Retinal pigment epithelial cell (primary cell): ENCODE measurements around the gene TCF7L2.

Source experiments
- DNase-seq: peaks from one replicate; pipeline ENCODE4 v3.0.0-alpha.2; 2010; ENCODE audit warnings: low read depth
- H3K4me3 ChIP-seq: 2 replicates; pipeline ENCODE4 v1.5.1; 2011; ENCODE audit warnings: mild to moderate bottlenecking, low read length, control low read depth, moderate library complexity
- TF ChIP-seq, protein P1 (sequence below): conservative IDR thresholded peaks from 2 replicates; pipeline ENCODE4 v1.5.1; 2011; ENCODE audit warnings: low read depth, low read length, control low read depth, inconsistent platforms

Gene TCF7L2

DNA sequence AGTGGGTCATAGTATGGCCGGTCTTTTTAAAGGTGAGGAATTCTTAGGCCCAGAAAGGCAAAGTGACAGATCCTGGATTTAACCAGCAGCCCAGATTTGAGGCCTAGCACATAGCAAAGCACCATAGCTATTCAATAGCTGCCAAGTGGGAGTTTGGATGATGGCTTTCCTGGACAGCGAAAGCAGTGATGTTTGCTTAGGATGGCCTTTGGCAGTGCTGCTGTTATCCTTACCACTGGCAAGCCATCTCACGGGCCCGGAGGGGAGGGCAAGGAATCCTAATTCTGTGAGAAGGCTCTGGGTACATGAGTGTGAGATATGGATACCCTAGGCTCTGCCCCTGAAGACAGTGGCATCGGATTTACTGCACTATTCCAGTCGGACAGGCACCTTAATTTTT lies 50.4 kb downstream of the TCF7L2 start:
- no peak for DNase-seq
- TF ChIP-seq, protein P1, sequence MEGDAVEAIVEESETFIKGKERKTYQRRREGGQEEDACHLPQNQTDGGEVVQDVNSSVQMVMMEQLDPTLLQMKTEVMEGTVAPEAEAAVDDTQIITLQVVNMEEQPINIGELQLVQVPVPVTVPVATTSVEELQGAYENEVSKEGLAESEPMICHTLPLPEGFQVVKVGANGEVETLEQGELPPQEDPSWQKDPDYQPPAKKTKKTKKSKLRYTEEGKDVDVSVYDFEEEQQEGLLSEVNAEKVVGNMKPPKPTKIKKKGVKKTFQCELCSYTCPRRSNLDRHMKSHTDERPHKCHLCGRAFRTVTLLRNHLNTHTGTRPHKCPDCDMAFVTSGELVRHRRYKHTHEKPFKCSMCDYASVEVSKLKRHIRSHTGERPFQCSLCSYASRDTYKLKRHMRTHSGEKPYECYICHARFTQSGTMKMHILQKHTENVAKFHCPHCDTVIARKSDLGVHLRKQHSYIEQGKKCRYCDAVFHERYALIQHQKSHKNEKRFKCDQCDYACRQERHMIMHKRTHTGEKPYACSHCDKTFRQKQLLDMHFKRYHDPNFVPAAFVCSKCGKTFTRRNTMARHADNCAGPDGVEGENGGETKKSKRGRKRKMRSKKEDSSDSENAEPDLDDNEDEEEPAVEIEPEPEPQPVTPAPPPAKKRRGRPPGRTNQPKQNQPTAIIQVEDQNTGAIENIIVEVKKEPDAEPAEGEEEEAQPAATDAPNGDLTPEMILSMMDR: no peak
- no peak overlapping the region for H3K4me3 ChIP-seq

DNA sequence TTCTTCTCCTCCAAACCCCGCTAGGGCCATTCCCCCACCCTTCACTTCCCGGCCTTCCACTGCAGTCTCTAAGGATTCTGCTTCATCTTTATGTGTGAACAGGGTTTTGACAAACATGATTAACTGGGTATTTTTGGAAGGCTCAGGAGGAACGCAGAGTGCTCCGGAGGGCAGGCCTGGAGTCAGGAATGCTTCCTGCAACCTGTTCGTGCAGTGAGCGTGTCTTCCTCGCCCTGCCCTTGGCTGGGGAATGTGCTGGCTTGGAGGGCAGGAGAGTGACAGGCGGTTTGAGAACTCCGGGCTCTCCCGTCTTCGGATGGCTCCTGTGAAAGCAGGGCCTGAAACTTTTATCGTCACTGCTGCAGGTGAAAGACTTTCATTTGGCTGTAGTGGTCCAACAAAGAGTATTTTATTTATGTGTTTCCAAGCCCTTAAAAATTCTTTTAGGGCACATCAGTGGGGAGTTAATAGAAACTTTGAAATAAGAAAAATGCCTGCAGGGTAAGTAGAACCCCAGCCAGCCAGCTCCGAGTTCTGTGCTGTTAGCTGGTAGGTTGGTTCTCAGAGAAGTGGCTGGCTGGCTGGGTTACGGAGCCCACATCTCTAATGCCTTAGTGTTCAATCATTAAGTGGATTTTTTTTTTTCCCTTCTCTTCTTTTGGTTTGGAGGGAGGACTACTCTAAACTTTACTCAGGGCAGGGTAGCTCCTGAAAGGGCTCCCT lies 51.0 kb downstream of the TCF7L2 start:
- H3K4me3 ChIP-seq: no peak overlapping the region
- DNase-seq: no peak
- TF ChIP-seq, protein P1: peak; percentile 18

DNA sequence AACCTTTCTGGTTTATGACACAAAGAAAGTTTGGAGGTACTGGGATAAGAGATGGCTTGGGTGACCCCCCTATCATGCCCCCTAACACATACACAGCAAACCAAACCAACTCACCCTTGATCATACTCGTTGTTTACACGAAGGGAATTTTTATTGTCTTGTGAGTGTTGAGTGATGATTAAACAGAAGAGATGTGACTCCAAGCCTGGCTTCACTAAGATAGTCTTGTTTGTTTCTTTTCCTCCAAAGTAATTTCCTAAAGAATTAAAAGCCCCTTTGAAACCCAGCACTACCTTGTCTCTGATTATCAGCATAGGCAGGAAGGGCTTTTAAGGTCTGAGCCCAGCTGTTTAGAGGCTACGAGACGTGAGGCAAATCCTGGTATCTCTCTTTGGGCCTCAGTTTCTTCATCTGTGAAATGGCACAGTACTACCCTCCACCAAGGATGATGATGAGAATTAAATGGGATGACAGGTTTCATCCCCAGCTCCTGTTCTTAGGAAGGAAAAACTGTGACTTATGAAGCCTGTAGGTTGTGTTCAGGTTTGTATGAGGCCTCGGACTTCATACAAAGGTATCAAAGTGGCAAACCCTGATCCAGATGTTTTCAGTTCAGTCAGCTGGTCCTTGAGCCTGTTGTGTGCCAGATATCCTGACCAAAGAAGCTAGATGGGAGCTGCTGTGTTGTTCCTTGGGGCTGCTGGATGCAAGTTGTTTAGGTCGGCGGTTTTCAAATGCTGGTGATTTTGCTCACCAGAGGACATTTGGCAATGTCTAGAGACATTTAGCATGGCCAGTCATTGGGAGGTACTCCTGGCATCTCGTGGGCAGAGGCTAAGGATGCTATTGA lies 51.8 kb downstream of the TCF7L2 start:
- TF ChIP-seq, protein P1: no peak
- H3K4me3 ChIP-seq: no peak overlapping the region
- no peak for DNase-seq

DNA sequence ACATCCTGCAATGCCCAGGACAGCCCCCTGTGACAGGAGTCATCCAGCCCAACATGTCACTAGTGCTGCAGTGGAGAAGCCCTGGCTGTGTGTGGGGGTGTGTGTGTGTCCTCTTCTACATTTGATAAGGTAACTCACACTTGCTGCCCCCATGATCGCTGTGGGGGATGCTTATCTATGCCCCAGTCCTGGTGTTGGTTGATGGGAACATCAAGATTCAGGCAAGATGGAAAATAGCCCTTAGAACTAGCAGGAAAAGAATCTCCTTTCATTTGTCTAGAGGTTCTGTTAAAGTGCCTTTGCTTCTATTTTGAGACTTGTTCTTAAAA lies 52.4 kb downstream of the TCF7L2 start:
- no peak overlapping the region for H3K4me3 ChIP-seq
- no peak for DNase-seq
- TF ChIP-seq, protein P1: no peak

DNA sequence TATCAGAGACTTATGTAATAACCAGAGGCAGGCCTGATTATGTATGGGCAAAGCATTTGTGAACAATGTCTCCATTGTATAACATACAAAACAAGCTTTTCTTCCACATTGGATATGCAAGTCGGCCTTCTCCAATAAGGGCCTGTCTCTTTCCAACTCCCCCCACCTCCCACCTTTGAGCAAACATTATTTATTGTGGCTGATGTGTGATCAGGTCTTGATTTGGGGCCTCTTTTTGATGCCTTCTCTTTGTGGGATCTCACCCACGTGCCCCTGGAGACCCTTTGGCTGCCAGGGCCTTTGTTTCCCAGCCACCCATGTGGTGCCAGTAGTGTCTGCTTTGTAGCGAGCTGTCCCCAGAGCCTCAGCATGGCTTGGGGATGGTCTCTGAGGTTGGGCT lies 53.0 kb downstream of the TCF7L2 start:
- H3K4me3 ChIP-seq: no peak overlapping the region
- TF ChIP-seq, protein P1: no peak
- no peak for DNase-seq

DNA sequence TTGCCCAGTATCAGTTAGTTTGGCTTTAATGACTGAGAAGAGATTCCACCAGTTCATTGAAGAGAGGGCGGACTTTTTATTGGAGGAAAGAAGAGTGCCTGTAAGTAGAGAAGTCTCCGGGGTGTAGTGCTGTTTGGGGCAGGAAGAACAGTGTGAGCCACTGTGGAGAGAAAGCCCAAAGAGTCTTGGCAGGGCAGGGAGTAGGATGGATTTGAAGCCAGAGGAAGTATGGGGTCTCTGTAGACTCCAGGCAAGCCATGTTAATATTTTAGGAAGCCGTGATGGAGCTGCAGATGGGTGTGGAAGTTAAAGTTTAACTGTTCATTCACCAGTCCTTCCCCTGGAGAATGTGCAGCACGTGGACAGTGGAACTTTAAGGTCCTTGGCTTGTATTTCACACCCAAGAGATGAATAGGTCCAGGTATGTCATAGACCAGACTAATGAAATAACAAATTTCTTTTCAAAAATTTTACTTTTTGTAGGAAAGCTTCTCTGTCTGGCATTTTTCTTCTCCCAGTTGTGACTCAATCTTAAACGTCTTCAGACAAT lies 54.1 kb downstream of the TCF7L2 start:
- H3K4me3 ChIP-seq: no peak overlapping the region
- no peak for DNase-seq
- TF ChIP-seq, protein P1: no peak
